GM18858 (cell line): ENCODE results near the gene PLS1.
"Not testable (repeated sequence)": the region's sequence is repeated elsewhere in the genome, so short reads cannot be mapped to it uniquely, and the experiment has no call there.

Source experiments
- ATAC-seq: cut with Tn5 transposase; IDR thresholded peaks from one replicate; pipeline ENCODE4 v1.9.1; 2021; ENCODE audit not compliant: unreplicated experiment

Gene PLS1

DNA sequence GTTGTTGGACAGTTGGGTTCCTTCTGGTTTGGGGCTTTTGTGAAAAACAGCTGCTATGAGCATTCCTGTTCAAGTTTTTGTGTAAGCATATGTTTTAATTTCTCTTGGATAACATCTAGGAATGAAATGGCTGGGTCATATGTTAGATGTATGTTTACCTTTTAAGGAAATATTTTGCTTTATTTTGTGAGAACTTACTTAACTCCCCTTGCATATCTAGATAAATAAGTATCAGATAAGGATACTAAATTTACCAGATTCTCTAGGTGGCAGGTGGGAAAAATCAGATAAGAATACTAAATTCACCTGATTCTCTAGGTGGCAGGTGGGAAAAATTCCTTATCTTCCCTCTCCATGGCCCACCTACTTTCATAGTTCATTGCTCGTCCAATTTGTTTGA is 1.1 kb upstream of the PLS1 start:
- no peak for ATAC-seq

DNA sequence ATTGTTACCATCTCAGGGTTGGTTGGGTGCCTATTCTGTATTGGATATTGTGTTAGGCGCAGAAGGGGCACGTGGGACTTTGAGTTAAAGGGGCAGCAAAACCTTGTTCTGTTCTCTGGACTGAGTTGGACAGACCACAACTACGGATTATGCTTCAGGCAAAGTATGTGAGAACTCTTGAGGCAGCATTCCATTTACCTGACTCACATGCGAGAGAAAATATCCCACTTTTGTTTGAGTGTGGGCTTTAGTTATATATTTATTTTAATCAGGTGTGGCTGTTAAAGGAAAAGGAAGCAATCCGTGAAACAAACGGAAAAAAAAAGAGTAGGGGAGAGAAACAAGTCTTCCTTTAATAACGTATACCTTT is 627 bp upstream of the PLS1 start:
- no peak for ATAC-seq

DNA sequence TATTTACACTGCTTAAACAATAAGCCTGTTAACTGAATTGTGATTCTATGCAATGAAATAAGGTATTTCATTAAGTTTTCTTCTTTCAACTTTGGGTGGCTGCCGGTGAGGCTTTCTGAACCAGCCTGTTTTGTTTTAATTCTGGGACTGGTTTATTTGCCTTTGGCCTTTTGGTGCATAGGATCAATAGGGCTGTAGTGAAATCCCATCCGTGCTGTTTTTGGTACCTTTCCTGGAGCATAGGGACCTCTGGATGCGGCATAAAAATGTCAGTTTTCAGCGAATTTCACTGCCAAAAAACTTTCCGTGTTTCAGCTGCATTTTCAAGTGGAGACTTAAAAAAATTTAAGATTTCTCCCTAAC is 514 bp downstream of the PLS1 start:
- ATAC-seq: no peak

- ATAC-seq: no peak
Measured at GRCh38 chr3:142597906-142598305, 1.7 kb downstream of the PLS1 start.

GRCh38 chr3:142601713-142602112 is 5.5 kb downstream of the PLS1 start:
- no peak for ATAC-seq

- no peak for ATAC-seq
Measured at GRCh38 chr3:142602619-142603385, 6.6 kb downstream of the PLS1 start.

DNA sequence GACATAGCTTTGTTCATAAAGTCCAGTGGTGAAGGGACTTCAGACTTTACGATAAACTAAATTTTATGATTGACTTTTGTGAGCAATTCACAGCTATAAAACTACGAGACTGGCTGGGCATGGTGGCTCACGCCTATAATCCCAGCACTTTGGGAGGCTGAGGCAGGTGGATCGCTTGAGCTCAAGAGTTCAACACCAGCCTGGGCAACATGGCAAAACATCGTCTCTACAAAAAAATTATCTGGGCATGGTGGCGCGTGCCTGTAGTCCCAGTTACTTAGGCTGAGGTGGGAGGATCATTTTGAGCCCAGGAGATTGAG is 7.2 kb downstream of the PLS1 start:
- not testable (repeated sequence) for ATAC-seq

- no peak for ATAC-seq
Measured at GRCh38 chr3:142604940-142605339, 8.7 kb downstream of the PLS1 start.

DNA sequence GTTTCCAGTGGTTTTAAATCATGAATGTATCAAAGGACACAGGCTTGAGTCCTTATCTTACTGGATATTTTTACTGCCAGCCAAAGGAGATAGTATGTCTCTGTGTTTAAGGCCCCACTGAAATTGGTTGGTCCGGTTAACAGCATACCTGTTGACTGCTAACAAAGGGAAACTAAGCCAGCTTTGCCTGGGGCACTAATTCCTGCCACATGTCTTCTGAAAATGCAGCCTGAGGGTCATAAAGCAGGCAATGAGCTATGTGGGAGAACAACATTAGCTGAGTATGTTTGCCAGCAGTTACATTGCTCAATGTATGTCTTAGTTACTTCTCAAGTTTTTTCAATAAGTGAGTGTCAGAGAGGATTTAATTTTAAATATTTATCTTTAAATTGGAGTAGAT is 12.4 kb downstream of the PLS1 start:
- no peak for ATAC-seq

GRCh38 chr3:142609136-142609535 is 12.9 kb downstream of the PLS1 start:
- no peak for ATAC-seq

DNA sequence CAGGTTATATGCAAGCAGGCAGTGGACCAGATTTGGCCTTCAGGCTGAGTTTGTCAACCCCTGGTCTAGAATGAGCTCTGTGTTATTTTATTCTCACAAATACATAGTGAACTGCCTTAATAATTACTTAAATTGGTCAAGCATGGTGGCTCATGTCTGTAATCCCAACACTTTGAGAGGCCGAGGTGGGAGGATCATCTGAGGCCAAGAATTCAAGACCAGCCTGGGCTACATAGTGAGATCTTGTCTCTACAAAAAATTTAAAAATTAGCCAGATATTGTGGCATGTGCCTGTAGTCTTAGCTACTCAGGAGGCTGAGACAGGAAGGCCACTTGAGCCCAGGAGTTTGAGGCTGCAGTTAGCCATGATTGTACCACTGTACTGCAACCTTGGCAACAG is 15.0 kb downstream of the PLS1 start:
- no peak for ATAC-seq

GRCh38 chr3:142613491-142613890 is 17.3 kb downstream of the PLS1 start:
- no peak for ATAC-seq

- no peak for ATAC-seq
Measured at GRCh38 chr3:142614059-142614626, 17.9 kb downstream of the PLS1 start.

DNA sequence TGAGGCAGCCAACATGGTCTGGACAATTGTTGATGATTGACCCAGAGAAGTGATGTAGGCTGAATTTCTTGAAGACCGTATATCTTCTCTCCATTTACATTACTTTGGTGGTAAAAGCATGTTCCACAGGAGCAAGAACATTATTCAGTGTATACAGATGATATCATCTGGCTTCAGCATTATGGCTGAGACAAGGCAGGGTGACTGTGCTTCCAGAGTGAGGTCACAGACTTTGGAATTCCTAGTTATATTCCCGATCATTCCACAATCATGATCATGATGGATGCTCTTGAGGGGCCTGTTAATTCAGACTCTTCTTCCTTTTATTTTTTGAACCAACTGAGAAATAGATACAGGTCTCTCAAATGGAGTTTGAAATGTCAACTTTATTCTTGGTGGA is 19.0 kb downstream of the PLS1 start:
- ATAC-seq: no peak

DNA sequence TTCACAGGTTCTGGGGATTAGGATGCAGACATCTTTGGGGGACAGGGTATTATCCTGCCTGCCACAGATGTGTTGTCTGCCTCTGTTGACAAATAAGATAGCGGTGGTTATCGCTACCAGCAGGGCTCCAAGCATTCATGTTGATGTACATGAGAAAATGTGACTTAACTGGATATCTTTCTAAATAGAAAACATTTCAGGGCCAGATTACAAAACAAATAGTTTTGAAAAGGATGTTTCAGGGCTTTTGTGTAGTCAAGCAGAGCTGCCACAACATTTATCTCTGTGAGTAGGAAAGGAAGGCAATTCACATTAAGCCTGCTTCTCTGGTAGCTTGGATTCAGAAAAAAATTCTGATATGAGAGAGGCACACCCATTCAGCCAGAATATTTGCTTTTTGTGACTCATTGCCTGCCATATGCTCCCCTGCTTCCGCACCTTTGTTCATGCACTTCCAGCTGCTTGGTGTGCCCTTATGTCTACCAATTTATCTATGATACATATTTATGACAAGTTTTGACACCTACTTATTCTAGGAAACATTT is 22.8 kb downstream of the PLS1 start:
- no peak for ATAC-seq

GRCh38 chr3:142622405-142622804 is 26.2 kb downstream of the PLS1 start:
- ATAC-seq: no peak

DNA sequence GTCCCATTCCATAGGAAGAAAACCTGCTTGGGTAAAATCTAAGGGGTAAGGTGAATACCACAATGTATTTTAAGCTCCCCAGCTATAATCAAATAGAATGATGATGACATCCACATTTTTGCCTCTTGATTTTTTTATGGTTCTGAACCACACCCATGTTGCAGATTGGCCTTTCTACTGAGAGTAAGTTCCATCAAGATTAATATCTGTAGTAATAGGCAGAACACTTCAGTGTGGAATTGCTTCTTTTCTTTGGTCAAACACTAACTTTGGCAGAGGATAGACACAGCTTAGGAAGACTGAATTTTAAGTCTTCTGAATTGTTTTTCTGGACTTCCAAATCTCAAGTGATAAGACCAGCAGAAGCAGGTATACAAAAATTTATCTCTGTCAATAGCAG is 27.0 kb downstream of the PLS1 start:
- ATAC-seq: no peak

DNA sequence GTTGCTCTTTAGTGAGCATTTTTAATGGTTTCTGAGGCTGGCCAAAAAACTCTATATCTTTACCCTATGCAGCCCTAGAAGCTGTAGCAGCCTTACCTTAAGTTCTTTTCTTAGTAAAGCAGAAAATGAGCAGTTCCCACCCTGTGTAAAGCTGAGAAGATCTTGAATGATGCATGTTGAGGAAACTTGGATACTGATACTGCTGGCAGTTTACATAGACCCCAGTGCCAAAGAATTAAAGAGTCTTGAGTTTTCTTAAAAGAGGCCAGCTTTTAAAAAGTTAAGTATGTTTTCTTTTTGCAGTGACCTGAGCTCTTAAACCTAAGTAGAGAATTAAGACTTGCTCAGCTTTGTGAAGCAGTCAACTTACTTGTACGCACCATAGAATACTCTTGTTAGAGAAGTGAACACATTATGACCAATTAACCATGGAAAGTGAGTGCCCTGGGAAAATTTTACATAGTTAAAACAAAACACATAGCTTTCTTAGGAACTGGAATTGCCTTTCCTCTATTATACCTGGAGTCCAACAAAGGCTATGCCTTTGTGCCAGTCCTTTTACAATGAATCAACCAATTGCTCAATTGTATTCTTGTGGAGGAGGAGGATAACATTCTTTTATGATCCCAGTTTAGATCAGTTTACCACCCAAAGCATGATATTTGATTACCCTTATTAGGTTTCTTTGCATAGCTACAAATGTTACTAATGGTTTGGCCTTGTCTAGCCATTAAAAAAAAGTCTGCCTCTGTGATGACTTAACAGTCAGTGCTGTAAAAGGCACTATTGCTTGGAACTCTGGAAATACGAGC is 28.4 kb downstream of the PLS1 start:
- ATAC-seq: no peak

- ATAC-seq: no peak
Measured at GRCh38 chr3:142625153-142625440, 28.9 kb downstream of the PLS1 start.

GRCh38 chr3:142626971-142627370 is 30.8 kb downstream of the PLS1 start:
- no peak for ATAC-seq

- no peak for ATAC-seq
Measured at GRCh38 chr3:142628801-142629200, 32.6 kb downstream of the PLS1 start.

GRCh38 chr3:142633073-142633472 is 36.9 kb downstream of the PLS1 start:
- ATAC-seq: no peak
